CD4-positive, alpha-beta T cell (primary cell): Measurements from ENCODE around the gene IL23A. TPM values are rescaled to one million over a fixed set of nuclear protein-coding genes. Genes with fewer than 3 reads are reported as not detected.

Experiments
- ATAC-seq: fragments of 200-7000 bp; cut with Tn5 transposase; one replicate; pipeline ENCODE4 v1.10.0; 2022; ENCODE audit warnings: mild to moderate bottlenecking; ENCODE audit not compliant: poor library complexity
- CTCF ChIA-PET: fragments of 350-600 bp; sonication (Branson Sonifier 250); formaldehyde crosslinking; loops from one replicate; lab custom pipeline; 2021; ENCODE audit warnings: antibody characterized with exemption, inconsistent platforms; lab: Charles Lee
- POLR2A ChIA-PET: fragments of 350-600 bp; sonication (Branson Sonifier 250); formaldehyde crosslinking; loops from one replicate; lab custom pipeline; 2021; ENCODE audit warnings: antibody characterized with exemption, inconsistent platforms; lab: Charles Lee
- DNase-seq, 14 experiments: peaks; one replicate each; pipeline ENCODE4 v3.0.0-alpha.2; 2013 to 2020; ENCODE audit warnings: mixed read lengths in 2 of 14
- H3K27ac ChIP-seq, 2 donors: one replicate each; pipeline versions ENCODE4 v1.5.1 to v1.7.0; 2013; ENCODE audit warnings: low read length in 2 of 2, low read depth in 1 of 2, mild to moderate bottlenecking in 1 of 2
- H3K27me3 ChIP-seq, 2 experiments: 1 replicate in 1 of 2; 2 replicates in 1 of 2; pipeline versions ENCODE4 v1.6.1 to v1.7.0; 2013; ENCODE audit warnings: low read length in 2 of 2, control low read depth in 1 of 2, mild to moderate bottlenecking in 1 of 2, moderate library complexity in 1 of 2; ENCODE audit not compliant: insufficient read depth in 2 of 2, control insufficient read depth in 1 of 2
- H3K36me3 ChIP-seq: one replicate; pipeline ENCODE4 v1.6.1; 2013; ENCODE audit warnings: low read length, control low read depth; ENCODE audit not compliant: insufficient read depth
- H3K4me1 ChIP-seq: one replicate; pipeline ENCODE4 v1.6.1; 2013; ENCODE audit warnings: low read length, control low read depth; ENCODE audit not compliant: insufficient read depth
- H3K4me3 ChIP-seq: one replicate; pipeline ENCODE4 v1.5.1; 2013; ENCODE audit warnings: mild to moderate bottlenecking, low read length, moderate library complexity
- H3K9me3 ChIP-seq, 2 experiments: 1 replicate in 1 of 2; 2 replicates in 1 of 2; pipeline versions ENCODE4 v1.6.1 to v1.7.0; 2013; ENCODE audit warnings: low read length in 2 of 2, mild to moderate bottlenecking in 2 of 2, control low read depth in 1 of 2, moderate library complexity in 1 of 2; ENCODE audit not compliant: control insufficient read depth in 1 of 2, insufficient read depth in 1 of 2
- H3K27ac Mint-ChIP-seq: one replicate; pipeline ENCODE4 v1.8.0; 2020; ENCODE audit warnings: mixed read lengths
- H3K27me3 Mint-ChIP-seq: one replicate; pipeline ENCODE4 v1.8.0; 2021; ENCODE audit warnings: mixed read lengths
- H3K36me3 Mint-ChIP-seq: one replicate; pipeline ENCODE4 v1.8.0; 2021; ENCODE audit warnings: low read depth, mixed read lengths
- H3K4me1 Mint-ChIP-seq: one replicate; pipeline ENCODE4 v1.8.0; 2021; ENCODE audit warnings: low read depth, mixed read lengths
- H3K4me3 Mint-ChIP-seq: one replicate; pipeline ENCODE4 v1.8.0; 2020; ENCODE audit warnings: mild to moderate bottlenecking, mixed read lengths
- H3K9me3 Mint-ChIP-seq: one replicate; pipeline ENCODE4 v1.8.0; 2020; ENCODE audit warnings: mixed read lengths
- CTCF ChIP-seq: fragments of 200-600 bp; IDR thresholded peaks from one replicate; pipeline ENCODE4 v1.8.0; 2022; ENCODE audit warnings: antibody characterized with exemption, mild to moderate bottlenecking
- intact Hi-C, 2 experiments: fragments of 100-400 bp; cut with DNase I in 1 of 2; cut with micrococcal nuclease in 1 of 2; formaldehyde crosslinking; loops; one replicate each; pipeline versions ENCODE4 v1.15.1 to v1.9.0; 2023 to 2025; cut with DNase I, micrococcal nuclease
- total RNA-seq, 174 experiments: library from RNA in 2 of 174; stranded (reverse) in 2 of 174; gene quantifications; one replicate each; pipeline ENCODE4 v1.2.3 and lab custom pipeline; 2021 to 2026

The IL23A gene
- total RNA-seq, 2 experiments from 2014 or later = 25.2 to 27.5 TPM

- Histone ChIP-seq H3K27ac (no peak overlapping the region), H3K4me3 (no peak overlapping the region), H3K36me3 (peaks cover 68% of the 10 kb centered on the region), H3K4me1 (no peaks in the 10 kb centered on the region), H3K27me3 (no peaks in the 10 kb centered on the region), H3K9me3 (no peaks in the 10 kb centered on the region)
- no peak overlapping the region for H3K27ac Mint-ChIP-seq
- no peaks in the 10 kb centered on the region for H3K27me3 Mint-ChIP-seq
- no peak for TF ChIP-seq CTCF
- H3K4me1 Mint-ChIP-seq = peaks cover 5% of the 10 kb centered on the region
- H3K36me3 Mint-ChIP-seq = peaks cover 79% of the 10 kb centered on the region
- intact Hi-C loops = no loop called here
- DNase-seq (no peak), ATAC-seq (no peak)
- no peaks in the 10 kb centered on the region for H3K9me3 Mint-ChIP-seq
- no peak overlapping the region for H3K4me3 Mint-ChIP-seq
- CTCF ChIA-PET = no interaction called here
- POLR2A ChIA-PET = no interaction called here
Observed at GRCh38 chr12:56326533-56326932, 12.2 kb upstream of the IL23A start.

- Mint-ChIP-seq H3K36me3 (peaks cover 55% of the 10 kb centered on the region), H3K27me3 (no peaks in the 10 kb centered on the region), H3K27ac (peak overlapping the region; percentile 39), H3K4me3 (peak overlapping the region; percentile 23), H3K4me1 (peaks cover 32% of the 10 kb centered on the region), H3K9me3 (no peaks in the 10 kb centered on the region)
- ChIA-PET POLR2A (interaction anchor here (3.9 to 5.2 kb wide), 2 partner anchors 15 to 29 kb away, joined by 39 to 64 read pairs; partner anchors contain the start of genes CNPY2 and STAT2), CTCF (no interaction called here)
- H3K36me3 ChIP-seq = peaks cover 26% of the 10 kb centered on the region
- H3K4me3 ChIP-seq = no peak overlapping the region
- intact Hi-C loops = loop anchor here in 1 of 2 experiments (5.0 kb wide), 1 partner anchor 131 kb away; no protein-coding TSS in a partner anchor
- H3K4me1 ChIP-seq = peaks cover 19% of the 10 kb centered on the region
- no peak overlapping the region for H3K27ac ChIP-seq
- DNase-seq (no peak), ATAC-seq (no peak)
- no peaks in the 10 kb centered on the region for H3K9me3 ChIP-seq
- no peaks in the 10 kb centered on the region for H3K27me3 ChIP-seq
- no peak for TF ChIP-seq CTCF
Observed at GRCh38 chr12:56330936-56331490, 7.7 kb upstream of the IL23A start.

GRCh38 chr12:56332512-56333196 is 6.0 kb upstream of the IL23A start:
- Histone ChIP-seq H3K4me3 (peak overlapping the region; percentile 71), H3K27me3 (no peaks in the 10 kb centered on the region), H3K36me3 (peaks cover 10% of the 10 kb centered on the region), H3K4me1 (peaks cover 21% of the 10 kb centered on the region), H3K9me3 (no peaks in the 10 kb centered on the region), H3K27ac (peak overlapping the region; percentile 99 to 100)
- POLR2A ChIA-PET = interaction anchor here (0.6 to 5.2 kb wide), 16 partner anchors 10 to 406 kb away, joined by 3 to 64 read pairs (median 4); partner anchors contain the start of genes CNPY2, PA2G4, RAB5B and RNF41
- peaks cover 39% of the 10 kb centered on the region for H3K36me3 Mint-ChIP-seq
- ATAC-seq = no peak
- CTCF ChIA-PET = interaction anchor here (1.1 to 1.8 kb wide), 3 partner anchors 15 to 132 kb away, joined by 7 to 8 read pairs (median 8); partner anchors contain the start of gene STAT2
- H3K27me3 Mint-ChIP-seq = no peaks in the 10 kb centered on the region
- no peak for DNase-seq
- no peak for TF ChIP-seq CTCF
- H3K4me3 Mint-ChIP-seq = peak overlapping the region; percentile 94
- intact Hi-C loops = loop anchor here in 1 of 2 experiments (2.0 to 5.0 kb wide), 2 partner anchors 14 to 130 kb away; no protein-coding TSS in a partner anchor
- H3K27ac Mint-ChIP-seq = peak overlapping the region; percentile 100
- peaks cover 44% of the 10 kb centered on the region for H3K4me1 Mint-ChIP-seq
- no peaks in the 10 kb centered on the region for H3K9me3 Mint-ChIP-seq
